H1 (cell line): Measurements from ENCODE around the gene EGR4. TPM values are rescaled to one million over a fixed set of nuclear protein-coding genes. Genes with fewer than 3 reads are reported as not detected.

Experiments used
- CTCF ChIA-PET: fragments of 300-600 bp; sonication (Branson Sonifier 250); formaldehyde crosslinking; loops from one replicate; lab custom pipeline; 2021; ENCODE audit not compliant: partially characterized antibody; lab: Charles Lee
- POLR2A ChIA-PET: fragments of 300-600 bp; sonication (Branson Sonifier 250); formaldehyde crosslinking; loops from one replicate; lab custom pipeline; 2021; ENCODE audit warnings: inconsistent platforms; ENCODE audit not compliant: partially characterized antibody; lab: Charles Lee
- DNase-seq, 2 experiments: peaks; one replicate each; pipeline versions ENCODE4 v3.0.0 to v3.0.0-alpha.2; 2010 to 2022; ENCODE audit warnings: low spot score in 2 of 2, low read depth in 1 of 2, mixed read lengths in 1 of 2
- FAIRE-seq: peaks from 2 replicates; lab custom pipeline; 2011; peaks lifted over from hg19 to GRCh38; lab: Jason Lieb, UNC
- H2AFZ ChIP-seq: 2 replicates; pipeline ENCODE4 v1.8.1; 2012; ENCODE audit warnings: low read length, inconsistent platforms
- H2AK5ac ChIP-seq: 2 replicates; pipeline ENCODE4 v1.6.1; 2013; ENCODE audit warnings: low read depth, low read length
- H2BK120ac ChIP-seq: replicated peaks from 2 replicates; pipeline ENCODE3; 2013; ENCODE audit warnings: low read depth, low read length, inconsistent platforms
- H2BK12ac ChIP-seq: 2 replicates; pipeline ENCODE4 v1.6.1; 2013; ENCODE audit warnings: low read depth, low read length
- H2BK15ac ChIP-seq: 2 replicates; pipeline ENCODE4 v1.6.1; 2013; ENCODE audit warnings: low read length
- H2BK20ac ChIP-seq: 2 replicates; pipeline ENCODE4 v1.6.1; 2013; ENCODE audit warnings: low read length
- H2BK5ac ChIP-seq: 2 replicates; pipeline ENCODE4 v1.6.1; 2013; ENCODE audit warnings: low read depth, low read length
- H3K14ac ChIP-seq: 2 replicates; pipeline ENCODE4 v1.6.1; 2013; ENCODE audit warnings: inconsistent platforms; ENCODE audit not compliant: insufficient read length
- H3K18ac ChIP-seq: 2 replicates; pipeline ENCODE4 v1.6.1; 2013; ENCODE audit warnings: low read length; ENCODE audit errors: extremely low read depth
- H3K23ac ChIP-seq: 2 replicates; pipeline ENCODE4 v1.6.1; 2013; ENCODE audit warnings: inconsistent platforms; ENCODE audit not compliant: insufficient read length
- H3K23me2 ChIP-seq: 2 replicates; pipeline ENCODE4 v1.6.1; 2013; ENCODE audit warnings: low read depth, low read length
- H3K27ac ChIP-seq: 2 replicates; pipeline ENCODE4 v1.6.1; 2011; ENCODE audit warnings: low read depth, low read length, inconsistent platforms
- H3K27me3 ChIP-seq, 4 experiments: replicated peaks in 1 of 4; 1 replicate in 1 of 4; 2 replicates in 3 of 4; pipeline versions ENCODE4 v1.6.1 to v1.8.1; 2011 to 2013; ENCODE audit warnings: low read length in 3 of 4, mild to moderate bottlenecking in 3 of 4, inconsistent platforms in 2 of 4, mixed read lengths in 2 of 4, moderate library complexity in 1 of 4; ENCODE audit not compliant: control insufficient read depth in 3 of 4, insufficient read depth in 3 of 4; ENCODE audit errors: extremely low read depth in 1 of 4
- H3K36me3 ChIP-seq, 4 experiments: 2 replicates each; pipeline versions ENCODE4 v1.6.1 to v1.8.1; 2011 to 2013; ENCODE audit warnings: mild to moderate bottlenecking in 4 of 4, low read length in 3 of 4, moderate library complexity in 2 of 4, control low read depth in 1 of 4, inconsistent platforms in 1 of 4; ENCODE audit not compliant: insufficient read depth in 4 of 4, control insufficient read depth in 2 of 4
- H3K4ac ChIP-seq: replicated peaks from 2 replicates; pipeline ENCODE3; 2013; ENCODE audit warnings: low read length, low read depth, mixed read lengths, inconsistent platforms; ENCODE audit not compliant: insufficient read length
- H3K4me1 ChIP-seq, 4 experiments: replicated peaks in 1 of 4; 1 replicate in 1 of 4; 2 replicates in 3 of 4; pipeline versions ENCODE4 v1.6.1 to v1.8.1; 2011 to 2013; ENCODE audit warnings: low read length in 3 of 4, inconsistent platforms in 2 of 4, mixed read lengths in 1 of 4; ENCODE audit not compliant: insufficient read depth in 4 of 4, control insufficient read depth in 3 of 4
- H3K4me2 ChIP-seq, 2 experiments: 2 replicates each; pipeline versions ENCODE4 v1.6.1 to v1.8.1; 2011 to 2013; ENCODE audit warnings: low read depth in 2 of 2, low read length in 2 of 2, control low read depth in 1 of 2, inconsistent platforms in 1 of 2, mild to moderate bottlenecking in 1 of 2; ENCODE audit not compliant: insufficient read depth in 1 of 2
- H3K4me3 ChIP-seq, 4 experiments: fragments of 200-600, 300-600 bp in 1 of 4; sonication (generic), shearing (Covaris generic), sonication (Bioruptor Twin) in 1 of 4; 2 replicates each; pipeline versions ENCODE4 v1.5.1 to v1.8.1; 2011 to 2016; ENCODE audit warnings: low read length in 4 of 4, low read depth in 3 of 4, control low read depth in 2 of 4, inconsistent platforms in 2 of 4, mild to moderate bottlenecking in 2 of 4, mixed read lengths in 1 of 4, moderate library complexity in 1 of 4; ENCODE audit not compliant: insufficient read depth in 2 of 4; ENCODE audit errors: extremely low read depth in 1 of 4
- H3K56ac ChIP-seq: replicated peaks from 2 replicates; pipeline ENCODE3; 2013; ENCODE audit warnings: low read depth, mild to moderate bottlenecking, mixed read lengths, low read length, inconsistent platforms; ENCODE audit not compliant: insufficient read length
- H3K79me1 ChIP-seq: 2 replicates; pipeline ENCODE4 v1.6.1; 2013; ENCODE audit warnings: low read depth, low read length, control low read depth
- H3K79me2 ChIP-seq, 2 experiments: 2 replicates each; pipeline versions ENCODE4 v1.6.1 to v1.8.1; 2012 to 2013; ENCODE audit warnings: low read length in 2 of 2, mild to moderate bottlenecking in 2 of 2, inconsistent platforms in 1 of 2; ENCODE audit not compliant: insufficient read depth in 2 of 2, control insufficient read depth in 1 of 2
- H3K9ac ChIP-seq, 4 experiments: replicated peaks in 1 of 4; 1 replicate in 1 of 4; 2 replicates in 3 of 4; pipeline versions ENCODE4 v1.6.1 to v1.8.1; 2011 to 2013; ENCODE audit warnings: low read depth in 3 of 4, low read length in 3 of 4, control low read depth in 2 of 4, mild to moderate bottlenecking in 2 of 4, moderate library complexity in 2 of 4, inconsistent platforms in 1 of 4; ENCODE audit errors: extremely low read depth in 1 of 4
- H3K9me3 ChIP-seq, 2 experiments: 2 replicates each; pipeline versions ENCODE4 v1.6.1 to v1.8.1; 2012 to 2013; ENCODE audit warnings: mild to moderate bottlenecking in 2 of 2, moderate library complexity in 2 of 2, control low read depth in 1 of 2, inconsistent platforms in 1 of 2, low read depth in 1 of 2, low read length in 1 of 2, mixed read lengths in 1 of 2; ENCODE audit not compliant: insufficient read depth in 2 of 2
- H4K20me1 ChIP-seq, 2 experiments: replicated peaks in 1 of 2; 2 replicates each; pipeline versions ENCODE3 to v1.8.1; 2011 to 2013; ENCODE audit warnings: inconsistent platforms in 2 of 2, low read length in 2 of 2, mild to moderate bottlenecking in 1 of 2; ENCODE audit not compliant: insufficient read depth in 2 of 2, control insufficient read depth in 1 of 2
- H4K5ac ChIP-seq: 2 replicates; pipeline ENCODE4 v1.6.1; 2013; ENCODE audit warnings: low read length, low read depth, mixed read lengths, inconsistent platforms; ENCODE audit not compliant: insufficient read length
- H4K8ac ChIP-seq: 2 replicates; pipeline ENCODE4 v1.8.0; 2013; ENCODE audit warnings: mild to moderate bottlenecking, moderate library complexity, low read length, inconsistent platforms; ENCODE audit not compliant: insufficient read depth; ENCODE audit errors: extremely low read depth
- H4K91ac ChIP-seq: replicated peaks from 2 replicates; pipeline ENCODE3; 2013; ENCODE audit warnings: low read length, mixed read lengths, inconsistent platforms; ENCODE audit not compliant: insufficient read length
- CBX5 ChIP-seq: fragments of 300-800, 300-1000 bp; sonication (generic); IDR thresholded peaks from 2 replicates; pipeline ENCODE4 v1.7.1; 2016; ENCODE audit warnings: antibody characterized with exemption, low read length, low read depth
- POLR2AphosphoS5 ChIP-seq: IDR thresholded peaks from 2 replicates; pipeline ENCODE4 v1.6.1; 2011; ENCODE audit warnings: low read depth, low read length
- WGBS, 2 experiments: shearing (Covaris generic) in 1 of 2; methylation state at CpG; one replicate each; pipeline versions ENCODE4 v1.1.6 to v1.1.7; 2013 to 2015; ENCODE audit warnings: low lambda C conversion rate in 2 of 2, mixed read lengths in 2 of 2, inconsistent platforms in 1 of 2, low coverage in 1 of 2, missing lambda C conversion rate in 1 of 2; ENCODE audit not compliant: insufficient replicate concordance in 2 of 2, insufficient coverage in 1 of 2, insufficient read length in 1 of 2; ENCODE audit errors: extremely low coverage in 1 of 2, missing lambda C conversion rate in 1 of 2; 5-methylcytosine and 5-hydroxymethylcytosine counted together
- polyA plus RNA-seq, 7 experiments: library from polyadenylated mRNA; depleted of rRNA in 3 of 7; stranded (reverse) in 5 of 7; unstranded in 2 of 7; fragments of >200 nt in 5 of 7; fragments of 200-250 nt in 2 of 7; gene quantifications; 1 replicate in 5 of 7; 2 replicates in 1 of 7; 4 replicates in 1 of 7; pipeline versions ENCODE4 v1.2.1 to v1.2.3, GENCODE V29; 2011 to 2013; ENCODE audit warnings: missing spikeins in 2 of 7, mixed read lengths in 2 of 7
- total RNA-seq: library from RNA; stranded (reverse); fragmentation: NEBNext Ultra II Directional; extraction: Animal tissue kit (Norgen Biotek cat#: 25700); gene quantifications from 2 replicates; pipeline ENCODE4 v1.2.1, GENCODE V29; 2021

The EGR4 gene
- total and polyA plus RNA-seq, 2 of the 8 experiments (the other 6 are each of a cell fraction or from before 2014, with no cell fraction given), result 0.20 TPM; not detected in 1

DNA sequence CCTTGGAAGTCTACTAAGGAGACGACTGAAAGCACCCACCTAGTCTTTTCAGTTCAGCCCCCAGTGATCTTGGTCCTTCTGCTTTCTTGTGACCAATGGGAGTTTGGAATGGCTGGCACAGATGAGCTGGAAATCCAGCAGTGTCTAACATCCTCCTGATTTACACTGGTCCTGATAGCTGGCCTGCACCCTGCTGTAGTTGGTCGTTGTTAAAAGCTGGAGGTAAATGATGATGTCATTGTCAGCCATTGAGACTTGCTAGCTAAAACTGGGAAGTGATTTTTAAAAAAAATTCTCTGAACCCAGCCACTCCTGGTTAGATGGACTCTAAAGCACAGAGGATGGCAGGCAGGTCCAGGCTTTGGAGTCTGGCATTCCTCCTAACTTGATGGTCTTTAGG lies 39.9 kb downstream of the EGR4 start:
- H2AFZ ChIP-seq, result no peak overlapping the region
- no peak overlapping the region for H4K91ac ChIP-seq
- FAIRE-seq, result no peak
- peak; percentile 22; the same call in 1 of the 2 replicates for TF ChIP-seq POLR2AphosphoS5
- TF ChIP-seq CBX5, result no peak
- TF ChIP-seq, all 59 proteins: peak for 1
- H3K79me1 ChIP-seq, result no peaks in the 10 kb centered on the region
- H4K20me1 ChIP-seq, result peaks cover 15 to 25% of the 10 kb centered on the region in 2 experiments
- no peak overlapping the region for H3K4me2 ChIP-seq
- H3K4me1 ChIP-seq, result peaks cover 0 to 7% (median 1%) of the 10 kb centered on the region in 4 experiments; a peak in 2 of 7 replicates
- no peaks in the 10 kb centered on the region for H3K79me2 ChIP-seq
- POLR2A ChIA-PET, result interaction anchor here (0.6 to 6.5 kb wide), 11 partner anchors 9 to 36 kb away, joined by 3 to 105 read pairs (median 5); partner anchors contain the start of genes CCT7, FBXO41 and PRADC1
- H3K23ac ChIP-seq, result no peak overlapping the region
- H3K56ac ChIP-seq, result no peak overlapping the region
- H4K8ac ChIP-seq, result no peak overlapping the region
- H2AK5ac ChIP-seq, result no peak overlapping the region
- no peak overlapping the region for H2BK120ac ChIP-seq
- no peaks in the 10 kb centered on the region for H3K9me3 ChIP-seq
- no peak overlapping the region for H3K9ac ChIP-seq
- WGBS, 2 experiments, result 76% methylated on average over 2 of the region's 2 CpGs; no CpG with 5 or more reads in 1 of the 2 experiments
- peaks cover 31 to 63% (median 46%) of the 10 kb centered on the region in 4 experiments for H3K36me3 ChIP-seq
- H3K18ac ChIP-seq, result no peak overlapping the region
- no peak overlapping the region for H3K14ac ChIP-seq
- H3K23me2 ChIP-seq, result no peaks in the 10 kb centered on the region
- no peaks in the 10 kb centered on the region for H3K27me3 ChIP-seq
- no peak overlapping the region for H2BK5ac ChIP-seq
- no peak overlapping the region for H2BK12ac ChIP-seq
- H2BK20ac ChIP-seq, result no peak overlapping the region
- no peak for DNase-seq
- H3K27ac ChIP-seq, result no peak overlapping the region
- CTCF ChIA-PET, result interaction anchor here (1.0 to 2.6 kb wide), 5 partner anchors 8 to 166 kb away, joined by 3 to 16 read pairs (median 3); no protein-coding TSS in a partner anchor
- no peak overlapping the region for H3K4ac ChIP-seq
- no peak overlapping the region for H4K5ac ChIP-seq
- H2BK15ac ChIP-seq, result no peak overlapping the region
- H3K4me3 ChIP-seq, result no peak overlapping the region
